ENCODE data around the gene INTS13. TPM values are rescaled to one million over a fixed set of nuclear protein-coding genes. Genes with fewer than 3 reads are reported as not detected.
"Not testable (repeated sequence)": the region's sequence is repeated elsewhere in the genome, so short reads cannot be mapped to it uniquely, and the experiment has no call there.

Gene INTS13
- total RNA-seq, 4 donors from 2014 or later, result 6.4 to 120 (median 15.7) TPM

GRCh38 chr12:26867080-26867479 is 70.7 kb downstream of the INTS13 start:
- 48 to 76% methylated on average over 2 of the region's 2 CpGs for WGBS, 2 donors (ENCODE audit: low coverage in 1 of 2)
- no peak overlapping the region for H3K27ac ChIP-seq
- H3K9me3 ChIP-seq, result no peaks in the 10 kb centered on the region
- H3K4me1 ChIP-seq, result peaks cover 6 to 14% (median 10%) of the 10 kb centered on the region in 4 donors
- intact Hi-C loops (cut with DNase I; ENCODE audit: low total_unique reads), result no loop called here
- TF ChIP-seq POLR2A (IDR thresholded peaks at IDR 0.05), result no peak
- no peak for TF ChIP-seq CTCF (IDR thresholded peaks at IDR 0.05)
- TF ChIP-seq POLR2AphosphoS5 (IDR thresholded peaks at IDR 0.05), result no peak
- no peak for TF ChIP-seq EP300 (IDR thresholded peaks at IDR 0.05; ENCODE audit: low read depth)
- no peaks in the 10 kb centered on the region for H3K27me3 ChIP-seq
- H3K4me3 ChIP-seq, result no peak overlapping the region
- in situ Hi-C loops (cut with MboI; ENCODE audit: low pct_ligation_motif_present in 1 of 4, low pct_unique_long_range_greater_than_20kb in 1 of 4, low sequenced_read_pairs in 3 of 4), result no loop called here
- DNase-seq, result no peak
- H3K36me3 ChIP-seq, result no peaks in the 10 kb centered on the region

GRCh38 chr12:26863515-26863914 is 74.3 kb downstream of the INTS13 start:
- Histone ChIP-seq H3K4me1 (no peaks in the 10 kb centered on the region), H3K4me3 (no peak overlapping the region), H3K9me3 (no peaks in the 10 kb centered on the region), H3K36me3 (no peaks in the 10 kb centered on the region), H3K27me3 (no peaks in the 10 kb centered on the region), H3K27ac (no peak overlapping the region)
- intact Hi-C loops (cut with DNase I; ENCODE audit: low total_unique reads) (no loop called here), in situ Hi-C loops (cut with MboI; ENCODE audit: low pct_ligation_motif_present in 1 of 4, low pct_unique_long_range_greater_than_20kb in 1 of 4, low sequenced_read_pairs in 3 of 4) (no loop called here)
- DNase-seq, result no peak
- TF ChIP-seq POLR2AphosphoS5 (IDR thresholded peaks at IDR 0.05) (no peak), CTCF (IDR thresholded peaks at IDR 0.05) (no peak), POLR2A (IDR thresholded peaks at IDR 0.05) (no peak), EP300 (IDR thresholded peaks at IDR 0.05; ENCODE audit: low read depth) (no peak)
- 61 to 62% methylated on average over 4 of the region's 4 CpGs for WGBS, 2 donors (ENCODE audit: low coverage in 1 of 2)

- H3K4me1 ChIP-seq; H3K4me3 ChIP-seq; in situ Hi-C loops (cut with MboI; ENCODE audit: low pct_ligation_motif_present in 1 of 4, low pct_unique_long_range_greater_than_20kb in 1 of 4, low sequenced_read_pairs in 3 of 4); H3K27ac ChIP-seq; H3K9me3 ChIP-seq; DNase-seq; H3K27me3 ChIP-seq; H3K36me3 ChIP-seq; intact Hi-C loops (cut with DNase I; ENCODE audit: low total_unique reads): not testable (repeated sequence)
- 95 to 96% methylated on average over 3 of the region's 3 CpGs for WGBS, 2 donors (ENCODE audit: low coverage in 1 of 2)
Measured at GRCh38 chr12:26862787-26863186, 75.0 kb downstream of the INTS13 start.

GRCh38 chr12:26861690-26862089 is 76.1 kb downstream of the INTS13 start:
- TF ChIP-seq EP300 (IDR thresholded peaks at IDR 0.05; ENCODE audit: low read depth), result no peak
- TF ChIP-seq POLR2AphosphoS5 (IDR thresholded peaks at IDR 0.05), result no peak
- TF ChIP-seq POLR2A (IDR thresholded peaks at IDR 0.05), result no peak
- TF ChIP-seq CTCF (IDR thresholded peaks at IDR 0.05), result no peak
- WGBS, 2 donors (ENCODE audit: low coverage in 1 of 2), result 91 to 100% methylated on average over 1 of the region's 1 CpG
- Histone ChIP-seq H3K36me3 (no peaks in the 10 kb centered on the region), H3K4me1 (no peaks in the 10 kb centered on the region), H3K27ac (no peak overlapping the region), H3K4me3 (no peak overlapping the region), H3K9me3 (no peaks in the 10 kb centered on the region), H3K27me3 (no peaks in the 10 kb centered on the region)
- DNase-seq, result no peak
- in situ Hi-C loops (cut with MboI; ENCODE audit: low pct_ligation_motif_present in 1 of 4, low pct_unique_long_range_greater_than_20kb in 1 of 4, low sequenced_read_pairs in 3 of 4) (no loop called here), intact Hi-C loops (cut with DNase I; ENCODE audit: low total_unique reads) (no loop called here)

- TF ChIP-seq CTCF (IDR thresholded peaks at IDR 0.05) (no peak), EP300 (IDR thresholded peaks at IDR 0.05; ENCODE audit: low read depth) (no peak), POLR2A (IDR thresholded peaks at IDR 0.05) (no peak), POLR2AphosphoS5 (IDR thresholded peaks at IDR 0.05) (no peak)
- DNase-seq, result no peak
- no peaks in the 10 kb centered on the region for H3K9me3 ChIP-seq
- no peak overlapping the region for H3K4me3 ChIP-seq
- intact Hi-C loops (cut with DNase I; ENCODE audit: low total_unique reads), result loop anchor here (10.0 kb wide), 1 partner anchor 157 kb away; the partner anchor contains the start of gene TM7SF3
- no peaks in the 10 kb centered on the region for H3K36me3 ChIP-seq
- in situ Hi-C loops (cut with MboI; ENCODE audit: low pct_ligation_motif_present in 1 of 4, low pct_unique_long_range_greater_than_20kb in 1 of 4, low sequenced_read_pairs in 3 of 4), result no loop called here
- H3K27ac ChIP-seq, result no peak overlapping the region
- no peaks in the 10 kb centered on the region for H3K27me3 ChIP-seq
- no peaks in the 10 kb centered on the region for H3K4me1 ChIP-seq
- WGBS, 2 donors (ENCODE audit: low coverage in 1 of 2), result 45 to 55% methylated on average over 2 to 6 of the region's 6 CpGs
Measured at GRCh38 chr12:26857465-26858176, 80.2 kb downstream of the INTS13 start.
